Osteoblast (primary cell): ENCODE data around the gene C3orf80. TPM values are rescaled to one million over a fixed set of nuclear protein-coding genes. Genes with fewer than 3 reads are reported as not detected.

Source experiments
- DNase-seq: peaks from one replicate; pipeline ENCODE4 v3.0.0; 2011; ENCODE audit warnings: low spot score, mixed read lengths; ENCODE audit not compliant: insufficient read length; ENCODE audit errors: missing footprints
- H2AFZ ChIP-seq: 2 replicates; pipeline ENCODE4 v1.6.0; 2011; ENCODE audit warnings: mild to moderate bottlenecking, low read length
- H3K27ac ChIP-seq: 2 replicates; pipeline ENCODE4 v1.5.1; 2011; ENCODE audit warnings: mild to moderate bottlenecking, low read depth, low read length, moderate library complexity
- H3K27me3 ChIP-seq: 2 replicates; pipeline ENCODE4 v1.6.0; 2012; ENCODE audit warnings: mild to moderate bottlenecking, control low read depth, inconsistent platforms, low read length, moderate library complexity; ENCODE audit not compliant: insufficient read depth
- H3K36me3 ChIP-seq: 2 replicates; pipeline ENCODE4 v1.5.1; 2011; ENCODE audit warnings: mild to moderate bottlenecking, low read length, control low read depth, moderate library complexity; ENCODE audit not compliant: insufficient read depth
- H3K4me1 ChIP-seq: 2 replicates; pipeline ENCODE4 v1.5.1; 2011; ENCODE audit warnings: mild to moderate bottlenecking, low read length, control low read depth, moderate library complexity; ENCODE audit not compliant: insufficient read depth
- H3K4me2 ChIP-seq: 2 replicates; pipeline ENCODE4 v1.6.0; 2011; ENCODE audit warnings: mild to moderate bottlenecking, low read length; ENCODE audit not compliant: insufficient read depth
- H3K4me3 ChIP-seq: fragments of 200-600 bp; sonication (generic); 3 replicates; pipeline ENCODE4 v1.5.1; 2012; ENCODE audit warnings: mild to moderate bottlenecking, low read length, inconsistent platforms; ENCODE audit not compliant: insufficient read depth
- H3K79me2 ChIP-seq: 2 replicates; pipeline ENCODE4 v1.6.0; 2012; ENCODE audit warnings: mild to moderate bottlenecking, low read length, control low read depth, inconsistent platforms; ENCODE audit not compliant: insufficient read depth
- H3K9me3 ChIP-seq: 2 replicates; pipeline ENCODE4 v1.5.1; 2011; ENCODE audit warnings: low read depth, low read length, control low read depth
- H4K20me1 ChIP-seq: 2 replicates; pipeline ENCODE4 v1.6.0; 2012; ENCODE audit warnings: mild to moderate bottlenecking, low read length, control low read depth; ENCODE audit not compliant: insufficient read depth
- total RNA-seq: library from RNA; depleted of rRNA; stranded (reverse); fragments of >200 nt; gene quantifications from 2 replicates; pipeline ENCODE4 v1.2.3, GENCODE V29; 2012
- TF ChIP-seq, protein P1 (sequence below): IDR thresholded peaks from 2 replicates; pipeline ENCODE4 v1.5.1; 2011; ENCODE audit warnings: mild to moderate bottlenecking, low read depth, low read length, moderate library complexity; ENCODE audit errors: extremely low read depth

The C3orf80 gene
- total RNA-seq, 1 donor, result 2.2 TPM

GRCh38 chr3:160180581-160181216, 44.5 kb upstream of the C3orf80 start:
- DNase-seq, result peak; percentile 94
- peak overlapping the region; percentile 77 for H3K4me2 ChIP-seq
- H3K9me3 ChIP-seq, result no peaks in the 10 kb centered on the region
- no peaks in the 10 kb centered on the region for H3K79me2 ChIP-seq
- peak overlapping the region; percentile 44 for H3K4me3 ChIP-seq
- H4K20me1 ChIP-seq, result no peaks in the 10 kb centered on the region
- H3K4me1 ChIP-seq, result peaks cover 41% of the 10 kb centered on the region
- H3K27me3 ChIP-seq, result no peaks in the 10 kb centered on the region
- H2AFZ ChIP-seq, result peak overlapping the region; percentile 38
- H3K36me3 ChIP-seq, result no peaks in the 10 kb centered on the region
- TF ChIP-seq, protein P1, sequence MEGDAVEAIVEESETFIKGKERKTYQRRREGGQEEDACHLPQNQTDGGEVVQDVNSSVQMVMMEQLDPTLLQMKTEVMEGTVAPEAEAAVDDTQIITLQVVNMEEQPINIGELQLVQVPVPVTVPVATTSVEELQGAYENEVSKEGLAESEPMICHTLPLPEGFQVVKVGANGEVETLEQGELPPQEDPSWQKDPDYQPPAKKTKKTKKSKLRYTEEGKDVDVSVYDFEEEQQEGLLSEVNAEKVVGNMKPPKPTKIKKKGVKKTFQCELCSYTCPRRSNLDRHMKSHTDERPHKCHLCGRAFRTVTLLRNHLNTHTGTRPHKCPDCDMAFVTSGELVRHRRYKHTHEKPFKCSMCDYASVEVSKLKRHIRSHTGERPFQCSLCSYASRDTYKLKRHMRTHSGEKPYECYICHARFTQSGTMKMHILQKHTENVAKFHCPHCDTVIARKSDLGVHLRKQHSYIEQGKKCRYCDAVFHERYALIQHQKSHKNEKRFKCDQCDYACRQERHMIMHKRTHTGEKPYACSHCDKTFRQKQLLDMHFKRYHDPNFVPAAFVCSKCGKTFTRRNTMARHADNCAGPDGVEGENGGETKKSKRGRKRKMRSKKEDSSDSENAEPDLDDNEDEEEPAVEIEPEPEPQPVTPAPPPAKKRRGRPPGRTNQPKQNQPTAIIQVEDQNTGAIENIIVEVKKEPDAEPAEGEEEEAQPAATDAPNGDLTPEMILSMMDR, result no peak
- peak overlapping the region; percentile 85 for H3K27ac ChIP-seq

GRCh38 chr3:160183345-160184076, 41.7 kb upstream of the C3orf80 start:
- Histone ChIP-seq H3K27ac (peak overlapping the region; percentile 86), H3K4me1 (peaks cover 41% of the 10 kb centered on the region), H2AFZ (no peak overlapping the region), H3K9me3 (no peaks in the 10 kb centered on the region), H3K4me2 (peak overlapping the region; percentile 41), H3K79me2 (no peaks in the 10 kb centered on the region), H3K36me3 (no peaks in the 10 kb centered on the region), H4K20me1 (no peaks in the 10 kb centered on the region), H3K4me3 (no peak overlapping the region), H3K27me3 (no peaks in the 10 kb centered on the region)
- no peak for DNase-seq
- TF ChIP-seq, protein P1, result no peak

- DNase-seq, result peak; percentile 87
- Histone ChIP-seq H2AFZ (no peak overlapping the region), H3K4me3 (no peak overlapping the region), H3K79me2 (no peaks in the 10 kb centered on the region), H3K27me3 (no peaks in the 10 kb centered on the region), H4K20me1 (no peaks in the 10 kb centered on the region), H3K4me2 (peak overlapping the region; percentile 41), H3K4me1 (peaks cover 39% of the 10 kb centered on the region), H3K27ac (peak overlapping the region; percentile 86), H3K9me3 (no peaks in the 10 kb centered on the region), H3K36me3 (no peaks in the 10 kb centered on the region)
- TF ChIP-seq, protein P1, result no peak
Measured at GRCh38 chr3:160184655-160185054, 40.6 kb upstream of the C3orf80 start.

- Histone ChIP-seq H3K79me2 (no peaks in the 10 kb centered on the region), H3K4me2 (no peak overlapping the region), H4K20me1 (no peaks in the 10 kb centered on the region), H3K27ac (no peak overlapping the region), H3K27me3 (no peaks in the 10 kb centered on the region), H3K4me3 (no peak overlapping the region), H2AFZ (no peak overlapping the region), H3K9me3 (no peaks in the 10 kb centered on the region), H3K36me3 (no peaks in the 10 kb centered on the region), H3K4me1 (peaks cover 29% of the 10 kb centered on the region)
- TF ChIP-seq, protein P1, result no peak
- no peak for DNase-seq
Measured at GRCh38 chr3:160185751-160186150, 39.5 kb upstream of the C3orf80 start.
